ES-I3 (cell line): ENCODE results near the gene SPEG.

Source experiments
- H3K36me3 ChIP-seq: 2 replicates; pipeline ENCODE4 v1.6.1; 2013; ENCODE audit warnings: mild to moderate bottlenecking, low read length, control low read depth, moderate library complexity; ENCODE audit not compliant: insufficient read depth
- H3K4me1 ChIP-seq: 2 replicates; pipeline ENCODE4 v1.6.1; 2013; ENCODE audit warnings: mild to moderate bottlenecking, control low read depth, low read length; ENCODE audit not compliant: insufficient read depth
- H3K9ac ChIP-seq: 2 replicates; pipeline ENCODE4 v1.6.1; 2013; ENCODE audit warnings: low read depth, mild to moderate bottlenecking, low read length, moderate library complexity
- H3K9me3 ChIP-seq: 2 replicates; pipeline ENCODE4 v1.6.1; 2013; ENCODE audit warnings: mild to moderate bottlenecking, low read length, moderate library complexity; ENCODE audit not compliant: control insufficient read depth, insufficient read depth

SPEG gene

GRCh38 chr2:219521066-219521880 is 86.6 kb downstream of the SPEG start:
- Histone ChIP-seq H3K9me3 (no peaks in the 10 kb centered on the region), H3K4me1 (peaks cover 26% of the 10 kb centered on the region), H3K9ac (0 out of 2 replicates have a peak overlapping the region, but pooled peaks have one; percentile 36)

GRCh38 chr2:219522111-219523030 is 87.7 kb downstream of the SPEG start:
- H3K36me3 ChIP-seq: no peaks in the 10 kb centered on the region
- no peaks in the 10 kb centered on the region for H3K9me3 ChIP-seq
- peak overlapping the region; percentile 42; the same call in 1 of the 2 replicates for H3K9ac ChIP-seq
- H3K4me1 ChIP-seq: peaks cover 26% of the 10 kb centered on the region

More at GRCh38 chr2:219521066-219521880, 86.6 kb downstream of the SPEG start:
- H3K36me3 ChIP-seq: no peaks in the 10 kb centered on the region

- Histone ChIP-seq H3K36me3 (no peaks in the 10 kb centered on the region), H3K9ac (peak overlapping the region; percentile 42), H3K9me3 (no peaks in the 10 kb centered on the region), H3K4me1 (peaks cover 26% of the 10 kb centered on the region)
Observed at GRCh38 chr2:219523031-219523671, 88.5 kb downstream of the SPEG start.

GRCh38 chr2:219524817-219525216 is 90.2 kb downstream of the SPEG start:
- peaks cover 21% of the 10 kb centered on the region; the same call in 1 of the 2 replicates for H3K4me1 ChIP-seq

GRCh38 chr2:219525533-219526232 is 91.0 kb downstream of the SPEG start:
- Histone ChIP-seq H3K36me3 (no peaks in the 10 kb centered on the region), H3K9ac (no peak overlapping the region), H3K9me3 (no peaks in the 10 kb centered on the region), H3K4me1 (peaks cover 15% of the 10 kb centered on the region; the same call in 1 of the 2 replicates)

More at GRCh38 chr2:219524817-219525216, 90.2 kb downstream of the SPEG start:
- Histone ChIP-seq H3K9me3 (no peaks in the 10 kb centered on the region), H3K36me3 (no peaks in the 10 kb centered on the region), H3K9ac (no peak overlapping the region)

- Histone ChIP-seq H3K36me3 (no peaks in the 10 kb centered on the region), H3K9ac (no peak overlapping the region), H3K9me3 (no peaks in the 10 kb centered on the region), H3K4me1 (peaks cover 8% of the 10 kb centered on the region; the same call in 1 of the 2 replicates)
Observed at GRCh38 chr2:219526320-219527075, 91.9 kb downstream of the SPEG start.

GRCh38 chr2:219527076-219527394 is 92.4 kb downstream of the SPEG start:
- Histone ChIP-seq H3K36me3 (no peaks in the 10 kb centered on the region), H3K4me1 (peaks cover 9% of the 10 kb centered on the region), H3K9ac (no peak overlapping the region)

GRCh38 chr2:219527472-219527871 is 92.8 kb downstream of the SPEG start:
- H3K4me1 ChIP-seq: peaks cover 13% of the 10 kb centered on the region
- H3K9ac ChIP-seq: no peak overlapping the region
- no peaks in the 10 kb centered on the region for H3K9me3 ChIP-seq

More at GRCh38 chr2:219527076-219527394, 92.4 kb downstream of the SPEG start:
- no peaks in the 10 kb centered on the region for H3K9me3 ChIP-seq

GRCh38 chr2:219530048-219530963 is 95.7 kb downstream of the SPEG start:
- H3K9ac ChIP-seq: peak overlapping the region; percentile 47; the same call in 1 of the 2 replicates
- no peaks in the 10 kb centered on the region for H3K9me3 ChIP-seq
- no peaks in the 10 kb centered on the region for H3K36me3 ChIP-seq
- H3K4me1 ChIP-seq: peaks cover 14% of the 10 kb centered on the region

More at GRCh38 chr2:219527472-219527871, 92.8 kb downstream of the SPEG start:
- no peaks in the 10 kb centered on the region for H3K36me3 ChIP-seq

GRCh38 chr2:219531639-219532377 is 97.2 kb downstream of the SPEG start:
- H3K9ac ChIP-seq: no peak overlapping the region
- H3K4me1 ChIP-seq: peaks cover 15% of the 10 kb centered on the region
- no peaks in the 10 kb centered on the region for H3K9me3 ChIP-seq
- no peaks in the 10 kb centered on the region for H3K36me3 ChIP-seq

- Histone ChIP-seq H3K4me1 (peaks cover 20% of the 10 kb centered on the region), H3K9me3 (no peaks in the 10 kb centered on the region), H3K9ac (no peak overlapping the region), H3K36me3 (no peaks in the 10 kb centered on the region)
Observed at GRCh38 chr2:219532378-219532649, 97.7 kb downstream of the SPEG start.
